HEK293 (cell line): ENCODE results near the gene WNK4.
A peak's percentile ranks its signal among the peaks of the same experiment; 100 is the strongest.
"Not testable (repeated sequence)": the region's sequence is repeated elsewhere in the genome, so short reads cannot be mapped to it uniquely, and the experiment has no call there.

Experiments
- CTCF ChIA-PET: fragments of 350-600 bp; formaldehyde crosslinking; extraction: SDS; loops from one replicate; lab custom pipeline; 2021; ENCODE audit warnings: antibody characterized with exemption; lab: Yijun Ruan, JAX
- POLR2A ChIA-PET: fragments of 300-600 bp; formaldehyde crosslinking; extraction: SDS; loops from one replicate; lab custom pipeline; 2020; ENCODE audit warnings: antibody characterized with exemption, inconsistent platforms; lab: Yijun Ruan, JAX
- H3K27ac ChIP-seq: fragments of 200-500 bp; sonication (Bioruptor generic); 2 replicates; pipeline ENCODE4 v1.5.1; 2014; ENCODE audit warnings: low read depth, low read length, control low read depth, inconsistent platforms; ENCODE audit errors: extremely low read depth
- H3K36me3 ChIP-seq, 2 experiments: fragments of 200-500 bp in 1 of 2; sonication (Bioruptor generic) in 1 of 2; 1 replicate in 1 of 2; 2 replicates in 1 of 2; pipeline ENCODE4 v1.5.1; 2014 to 2017; ENCODE audit warnings: inconsistent platforms in 2 of 2, low read length in 2 of 2; ENCODE audit not compliant: control insufficient read depth in 2 of 2, insufficient read depth in 1 of 2
- H3K4me1 ChIP-seq: fragments of 200-500 bp; sonication (Bioruptor generic); 2 replicates; pipeline ENCODE4 v1.5.1; 2014; ENCODE audit warnings: mild to moderate bottlenecking, low read length, inconsistent platforms; ENCODE audit not compliant: control insufficient read depth, insufficient read depth
- H3K4me3 ChIP-seq: 2 replicates; pipeline ENCODE4 v1.5.1; 2011; ENCODE audit warnings: low read depth, mild to moderate bottlenecking, control low read depth, low read length, moderate library complexity
- H3K9me3 ChIP-seq: fragments of 200-500 bp; sonication (Bioruptor generic); 2 replicates; pipeline ENCODE4 v1.5.1; 2014; ENCODE audit warnings: low read depth, low read length, inconsistent platforms; ENCODE audit not compliant: control insufficient read depth, insufficient read depth
- BCL6B ChIP-seq: fragments of 450-650 bp; formaldehyde crosslinking; IDR thresholded peaks from 2 replicates; pipeline ENCODE4 v1.5.1; 2017; ENCODE audit warnings: missing biosample characterization, missing genetic modification characterization
- EGR2 ChIP-seq: fragments of 450-650 bp; formaldehyde crosslinking; IDR thresholded peaks from 2 replicates; pipeline ENCODE4 v1.5.1; 2016; ENCODE audit warnings: low read depth, missing biosample characterization, missing genetic modification characterization
- INSM2 ChIP-seq: fragments of 450-650 bp; formaldehyde crosslinking; IDR thresholded peaks from 2 replicates; pipeline ENCODE4 v1.5.1; 2016; ENCODE audit warnings: missing biosample characterization, missing genetic modification characterization
- PBX3 ChIP-seq: sonication (generic); formaldehyde crosslinking; IDR thresholded peaks from 2 replicates; pipeline ENCODE4 v1.8.1; 2022; ENCODE audit warnings: mild to moderate bottlenecking, moderate library complexity, missing genetic modification reagents
- SP3 ChIP-seq: fragments of 450-650 bp; formaldehyde crosslinking; IDR thresholded peaks from 2 replicates; pipeline ENCODE4 v1.5.1; 2016; ENCODE audit warnings: missing biosample characterization, missing genetic modification characterization
- TRIM28 ChIP-seq: IDR thresholded peaks from 2 replicates; pipeline ENCODE4 v1.6.1; 2011; ENCODE audit warnings: low read length, control low read depth, borderline replicate concordance
- ZBTB26 ChIP-seq: fragments of 450-650 bp; formaldehyde crosslinking; optimal IDR thresholded peaks from 2 replicates; pipeline ENCODE3; 2016; ENCODE audit warnings: missing biosample characterization, mild to moderate bottlenecking, missing genetic modification characterization
- ZEB2 ChIP-seq: fragments of 450-650 bp; formaldehyde crosslinking; IDR thresholded peaks from 2 replicates; pipeline ENCODE4 v1.5.1; 2016; ENCODE audit warnings: missing biosample characterization, missing genetic modification characterization
- ZNF2 ChIP-seq: fragments of 450-650 bp; formaldehyde crosslinking; IDR thresholded peaks from 2 replicates; pipeline ENCODE4 v1.5.1; 2016; ENCODE audit warnings: missing biosample characterization, missing genetic modification characterization
- ZNF292 ChIP-seq: fragments of 450-650 bp; formaldehyde crosslinking; IDR thresholded peaks from 2 replicates; pipeline ENCODE4 v1.5.1; 2016; ENCODE audit warnings: low read depth, missing biosample characterization, missing genetic modification characterization, borderline replicate concordance
- ZNF335 ChIP-seq: fragments of 450-650 bp; formaldehyde crosslinking; conservative IDR thresholded peaks from 2 replicates; pipeline ENCODE4 v1.5.1; 2016; ENCODE audit warnings: missing biosample characterization, missing genetic modification characterization
- ZNF37A ChIP-seq: fragments of 450-650 bp; IDR thresholded peaks from 2 replicates; pipeline ENCODE4 v1.5.1; 2018; ENCODE audit warnings: missing biosample characterization, missing genetic modification characterization
- ZNF426 ChIP-seq: fragments of 450-650 bp; formaldehyde crosslinking; IDR thresholded peaks from 2 replicates; pipeline ENCODE4 v1.5.1; 2017; ENCODE audit warnings: missing biosample characterization, missing genetic modification characterization, mild to moderate bottlenecking, inconsistent platforms, moderate library complexity
- ZNF513 ChIP-seq: fragments of 450-650 bp; IDR thresholded peaks from 2 replicates; pipeline ENCODE4 v1.5.1; 2018; ENCODE audit warnings: missing biosample characterization, missing genetic modification characterization
- ZNF560 ChIP-seq: fragments of 450-650 bp; formaldehyde crosslinking; IDR thresholded peaks from 2 replicates; pipeline ENCODE4 v1.5.1; 2017; ENCODE audit warnings: missing biosample characterization, missing genetic modification characterization, borderline replicate concordance
- ZNF600 ChIP-seq: fragments of 450-650 bp; formaldehyde crosslinking; IDR thresholded peaks from 2 replicates; pipeline ENCODE4 v1.5.1; 2016; ENCODE audit warnings: missing biosample characterization, missing genetic modification characterization
- ZNF654 ChIP-seq: fragments of 450-650 bp; formaldehyde crosslinking; IDR thresholded peaks from 2 replicates; pipeline ENCODE4 v1.5.1; 2016; ENCODE audit warnings: low read depth, missing biosample characterization, missing genetic modification characterization
- ZNF670 ChIP-seq: fragments of 450-650 bp; formaldehyde crosslinking; IDR thresholded peaks from 2 replicates; pipeline ENCODE4 v1.5.1; 2016; ENCODE audit warnings: missing biosample characterization, missing genetic modification characterization, low read depth

Gene WNK4

GRCh38 chr17:42768006-42768405 lies 12.4 kb upstream of the WNK4 start:
- H3K36me3 ChIP-seq, H3K4me1 ChIP-seq, H3K9me3 ChIP-seq, H3K27ac ChIP-seq, H3K4me3 ChIP-seq: not testable (repeated sequence)
- ChIA-PET CTCF (interaction anchor here (0.9 to 1.2 kb wide), 2 partner anchors 87 to 230 kb away, joined by 3 read pairs; no protein-coding TSS in a partner anchor), POLR2A (interaction anchor here (1.2 kb wide), 1 partner anchor 56 kb away, joined by 5 read pairs; the partner anchor contains the start of gene BECN1)
- TF ChIP-seq ZNF600 (tag by site-specific recombination): 0 out of 2 replicates have a peak, but pooled peaks have one; percentile 15

- H3K4me1 ChIP-seq, H3K27ac ChIP-seq, H3K36me3 ChIP-seq: not testable (repeated sequence)
- ChIA-PET POLR2A (interaction anchor here (1.2 kb wide), 1 partner anchor 26 kb away, joined by 5 read pairs; no protein-coding TSS in a partner anchor), CTCF (interaction anchor here (0.5 to 0.6 kb wide), 3 partner anchors 8 to 1063 kb away, joined by 3 read pairs; no protein-coding TSS in a partner anchor)
- peak; percentile 61 for TF ChIP-seq EGR2
- TF ChIP-seq, all 188 proteins: peak for 1; not testable (repeated sequence) for 187
- not testable (repeated sequence) for H3K4me3 ChIP-seq, H3K9me3 ChIP-seq
These were observed 10.4 kb upstream of the WNK4 start for GRCh38 chr17:42769964-42770363.

GRCh38 chr17:42772945-42773289 lies 7.5 kb upstream of the WNK4 start:
- ChIA-PET POLR2A (interaction anchor here (1.0 to 2.5 kb wide), 18 partner anchors 9 to 236 kb away, joined by 3 to 17 read pairs (median 5); partner anchors contain the start of genes BECN1, CNTD1, COA3 and MLX), CTCF (interaction anchor here (0.6 to 4.6 kb wide), 11 partner anchors 8 to 194 kb away, joined by 3 to 32 read pairs (median 5); partner anchors contain the start of genes PSMC3IP and WNK4)
- peak overlapping the region; percentile 94 for H3K4me3 ChIP-seq
- H3K36me3 ChIP-seq: peaks cover 28 to 34% of the 10 kb centered on the region in 2 experiments
- no peaks in the 10 kb centered on the region for H3K9me3 ChIP-seq
- peak overlapping the region; percentile 64; the same call in 1 of the 2 replicates for H3K27ac ChIP-seq
- H3K4me1 ChIP-seq: peaks cover 4% of the 10 kb centered on the region; the same call in 1 of the 2 replicates
- TF ChIP-seq ZNF335 (0 out of 2 replicates have a peak, but pooled peaks have one; percentile 6), ZBTB26 (no peak), TRIM28 (no peak), ZNF37A (tag by site-specific recombination) (no peak)

GRCh38 chr17:42773290-42774035 lies 6.9 kb upstream of the WNK4 start, which contains the start of gene VPS25:
Gene VPS25, plus strand, starts transcription at chr17:42773449. Its CDS starts 27 bp downstream, at chr17:42773476.
- CTCF ChIA-PET: interaction anchor here (0.6 to 4.6 kb wide), 12 partner anchors 7 to 195 kb away, joined by 3 to 32 read pairs (median 4); partner anchors contain the start of genes PSMC3IP and WNK4
- Histone ChIP-seq H3K9me3 (no peaks in the 10 kb centered on the region), H3K4me1 (peaks cover 4% of the 10 kb centered on the region; the same call in 1 of the 2 replicates), H3K4me3 (peak within 1 kb of the TSS; percentile 94), H3K27ac (peak within 1 kb of the TSS; percentile 64), H3K36me3 (peaks cover 32 to 40% of the 10 kb centered on the region in 2 experiments)
- POLR2A ChIA-PET: interaction anchor here (0.6 to 2.5 kb wide), 24 partner anchors 8 to 542 kb away, joined by 3 to 17 read pairs (median 5); partner anchors contain the start of genes BECN1, CNTD1, COA3 and MLX
- TF ChIP-seq ZNF426 (tag by site-specific recombination) (no peak), ZNF2 (tag by site-specific recombination) (peak; percentile 92), INSM2 (tag by site-specific recombination) (peak; percentile 72; the same call in 1 of the 2 replicates), ZNF292 (tag by site-specific recombination) (no peak), SP3 (tag by site-specific recombination) (peak; percentile 53), ZNF654 (tag by site-specific recombination) (peak; percentile 16; the same call in 1 of the 2 replicates), ZEB2 (tag by site-specific recombination) (peak; percentile 50; the same call in 1 of the 2 replicates), PBX3 (no peak), BCL6B (tag by site-specific recombination) (peak; percentile 72), ZNF513 (peak; percentile 71), ZNF560 (no peak), ZNF670 (tag by site-specific recombination) (no peak)
